ENCODE data around the gene PCDHGB2.
A peak's percentile ranks its signal among the peaks of the same experiment; 100 is the strongest.
"Not testable (repeated sequence)": the region's sequence is repeated elsewhere in the genome, so short reads cannot be mapped to it uniquely, and the experiment has no call there.

PCDHGB2 gene

GRCh38 chr5:141342773-141343172, 17.0 kb upstream of the PCDHGB2 start:
- DNase-seq (ENCODE audit: low spot score), result no peak
- TF ChIP-seq, protein P1, sequence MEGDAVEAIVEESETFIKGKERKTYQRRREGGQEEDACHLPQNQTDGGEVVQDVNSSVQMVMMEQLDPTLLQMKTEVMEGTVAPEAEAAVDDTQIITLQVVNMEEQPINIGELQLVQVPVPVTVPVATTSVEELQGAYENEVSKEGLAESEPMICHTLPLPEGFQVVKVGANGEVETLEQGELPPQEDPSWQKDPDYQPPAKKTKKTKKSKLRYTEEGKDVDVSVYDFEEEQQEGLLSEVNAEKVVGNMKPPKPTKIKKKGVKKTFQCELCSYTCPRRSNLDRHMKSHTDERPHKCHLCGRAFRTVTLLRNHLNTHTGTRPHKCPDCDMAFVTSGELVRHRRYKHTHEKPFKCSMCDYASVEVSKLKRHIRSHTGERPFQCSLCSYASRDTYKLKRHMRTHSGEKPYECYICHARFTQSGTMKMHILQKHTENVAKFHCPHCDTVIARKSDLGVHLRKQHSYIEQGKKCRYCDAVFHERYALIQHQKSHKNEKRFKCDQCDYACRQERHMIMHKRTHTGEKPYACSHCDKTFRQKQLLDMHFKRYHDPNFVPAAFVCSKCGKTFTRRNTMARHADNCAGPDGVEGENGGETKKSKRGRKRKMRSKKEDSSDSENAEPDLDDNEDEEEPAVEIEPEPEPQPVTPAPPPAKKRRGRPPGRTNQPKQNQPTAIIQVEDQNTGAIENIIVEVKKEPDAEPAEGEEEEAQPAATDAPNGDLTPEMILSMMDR (IDR thresholded peaks at IDR 0.05; ENCODE audit: borderline replicate concordance, control extremely low read depth, extremely low read depth, insufficient read depth, missing control alignments), result no peak
- in situ Hi-C loops (cut with MboI; ENCODE audit: low sequenced_read_pairs, unreplicated experiment), result no loop called here

DNA sequence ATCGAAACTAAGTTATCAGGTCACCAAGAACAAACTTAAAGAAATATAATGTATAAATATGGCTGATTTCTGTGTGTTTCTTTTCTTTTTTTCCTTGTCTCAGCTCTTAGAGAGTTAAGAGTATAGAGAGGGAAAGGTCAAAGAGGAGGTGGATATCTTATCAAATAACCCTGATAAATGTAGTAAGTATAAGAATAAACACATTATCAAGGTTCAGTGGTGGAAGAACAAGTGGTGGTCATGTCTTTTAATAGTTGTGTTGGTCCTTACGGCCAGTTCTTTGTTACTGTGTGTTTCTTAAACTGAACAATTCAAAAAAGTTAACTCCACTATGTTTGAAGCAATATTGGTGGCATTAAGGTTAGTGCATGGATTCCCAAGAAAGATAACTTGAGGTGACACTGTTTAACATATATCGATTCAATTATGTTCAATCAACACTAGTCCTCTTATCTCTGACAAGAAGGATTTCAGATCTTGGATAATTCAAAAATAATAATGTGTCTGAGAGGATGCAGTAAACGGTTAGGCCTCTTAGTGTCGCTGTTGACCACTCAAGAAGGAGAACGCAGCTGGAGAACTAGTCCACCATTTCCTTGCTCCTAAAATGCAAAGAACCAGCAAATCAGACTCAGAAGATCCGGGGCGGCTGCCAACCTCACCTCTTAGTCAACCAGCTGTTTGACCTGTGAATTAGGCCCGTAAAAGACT, 16.4 kb upstream of the PCDHGB2 start, which contains the start of gene PCDHGA3:
Gene PCDHGA3 (plus strand): TSS at position 588 of the 711 bp plus-strand sequence. CDS start 205 bp downstream, outside the sequence.
- no peak for DNase-seq (ENCODE audit: low spot score)
- TF ChIP-seq, protein P1 (IDR thresholded peaks at IDR 0.05; ENCODE audit: borderline replicate concordance, control extremely low read depth, extremely low read depth, insufficient read depth, missing control alignments), result no peak
- in situ Hi-C loops (cut with MboI; ENCODE audit: low sequenced_read_pairs, unreplicated experiment), result no loop called here

DNA sequence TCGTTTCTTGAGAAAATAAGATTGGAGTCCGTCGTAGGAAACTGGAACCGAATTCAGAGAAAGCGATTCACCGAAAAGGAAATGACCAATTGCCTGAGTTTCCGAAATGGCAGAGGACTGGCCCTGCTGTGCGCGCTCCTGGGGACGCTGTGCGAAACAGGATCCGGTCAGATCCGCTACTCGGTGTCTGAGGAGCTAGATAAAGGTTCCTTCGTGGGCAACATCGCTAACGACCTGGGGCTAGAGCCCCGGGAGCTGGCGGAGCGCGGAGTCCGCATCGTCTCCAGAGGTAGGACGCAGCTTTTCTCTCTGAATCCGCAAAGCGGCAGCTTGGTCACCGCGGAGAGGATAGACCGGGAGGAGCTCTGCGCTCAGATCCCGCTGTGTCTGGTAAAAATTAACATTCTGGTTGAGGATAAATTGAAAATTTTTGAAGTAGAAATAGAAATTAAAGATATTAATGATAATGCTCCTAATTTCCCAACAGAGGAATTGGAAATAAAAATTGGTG, 15.8 kb upstream of the PCDHGB2 start:
- in situ Hi-C loops (cut with MboI; ENCODE audit: low sequenced_read_pairs, unreplicated experiment), result no loop called here
- DNase-seq (ENCODE audit: low spot score), result no peak
- TF ChIP-seq, protein P1 (IDR thresholded peaks at IDR 0.05; ENCODE audit: borderline replicate concordance, control extremely low read depth, extremely low read depth, insufficient read depth, missing control alignments), result no peak

GRCh38 chr5:141345327-141345726, 14.5 kb upstream of the PCDHGB2 start:
- DNase-seq (ENCODE audit: low spot score), result no peak
- in situ Hi-C loops (cut with MboI; ENCODE audit: low sequenced_read_pairs, unreplicated experiment), result no loop called here
- TF ChIP-seq, protein P1 (IDR thresholded peaks at IDR 0.05; ENCODE audit: borderline replicate concordance, control extremely low read depth, extremely low read depth, insufficient read depth, missing control alignments), result no peak

DNA sequence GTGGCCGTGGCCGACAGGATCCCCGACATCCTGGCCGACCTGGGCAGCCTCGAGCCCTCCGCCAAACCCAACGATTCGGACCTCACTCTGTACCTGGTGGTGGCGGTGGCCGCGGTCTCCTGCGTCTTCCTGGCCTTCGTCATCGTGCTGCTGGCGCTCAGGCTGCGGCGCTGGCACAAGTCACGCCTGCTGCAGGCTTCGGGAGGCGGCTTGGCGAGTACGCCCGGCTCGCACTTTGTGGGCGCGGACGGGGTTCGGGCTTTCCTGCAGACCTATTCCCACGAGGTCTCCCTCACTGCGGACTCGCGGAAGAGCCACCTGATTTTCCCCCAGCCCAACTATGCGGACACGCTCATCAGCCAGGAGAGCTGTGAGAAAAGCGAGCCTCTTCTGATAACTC, 13.8 kb upstream of the PCDHGB2 start:
- DNase-seq (ENCODE audit: low spot score); in situ Hi-C loops (cut with MboI; ENCODE audit: low sequenced_read_pairs, unreplicated experiment): not testable (repeated sequence)

DNA sequence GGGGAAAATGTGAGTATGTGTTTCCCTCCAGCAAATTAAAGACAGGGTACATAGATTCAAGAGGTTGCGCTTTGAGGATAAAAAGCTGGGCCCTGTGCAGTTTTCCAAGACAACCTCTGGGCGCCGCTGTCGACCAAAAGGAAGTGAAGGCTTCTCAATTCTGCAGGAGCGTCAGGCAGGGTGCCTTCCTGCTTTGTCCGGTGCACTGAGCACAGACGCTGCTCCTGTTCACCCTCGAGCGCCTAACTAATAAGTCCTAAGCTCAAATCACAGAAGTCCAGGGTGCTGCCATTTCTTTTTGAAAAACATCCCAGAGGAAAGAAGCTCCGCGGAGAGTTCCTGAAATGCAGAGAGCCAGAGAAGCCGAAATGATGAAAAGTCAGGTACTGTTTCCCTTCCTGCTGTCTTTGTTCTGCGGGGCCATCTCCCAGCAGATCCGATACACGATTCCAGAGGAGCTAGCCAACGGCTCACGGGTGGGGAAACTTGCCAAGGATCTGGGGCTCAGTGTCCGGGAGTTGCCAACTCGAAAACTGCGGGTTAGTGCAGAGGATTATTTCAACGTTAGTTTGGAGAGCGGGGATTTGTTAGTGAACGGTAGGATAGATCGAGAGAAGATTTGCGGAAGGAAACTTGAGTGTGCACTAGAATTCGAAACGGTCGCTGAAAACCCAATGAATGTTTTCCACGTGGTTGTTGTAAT, 9.7 kb upstream of the PCDHGB2 start, which contains the start of gene PCDHGB1:
Gene PCDHGB1 (plus strand): TSS at position 183 of the 703 bp plus-strand sequence. CDS start 162 bp downstream, at position 345.
- in situ Hi-C loops (cut with MboI; ENCODE audit: low sequenced_read_pairs, unreplicated experiment), result no loop called here
- TF ChIP-seq, protein P1 (IDR thresholded peaks at IDR 0.05; ENCODE audit: borderline replicate concordance, control extremely low read depth, extremely low read depth, insufficient read depth, missing control alignments), result peak; percentile 43
- DNase-seq (ENCODE audit: low spot score), result peak; percentile 76

DNA sequence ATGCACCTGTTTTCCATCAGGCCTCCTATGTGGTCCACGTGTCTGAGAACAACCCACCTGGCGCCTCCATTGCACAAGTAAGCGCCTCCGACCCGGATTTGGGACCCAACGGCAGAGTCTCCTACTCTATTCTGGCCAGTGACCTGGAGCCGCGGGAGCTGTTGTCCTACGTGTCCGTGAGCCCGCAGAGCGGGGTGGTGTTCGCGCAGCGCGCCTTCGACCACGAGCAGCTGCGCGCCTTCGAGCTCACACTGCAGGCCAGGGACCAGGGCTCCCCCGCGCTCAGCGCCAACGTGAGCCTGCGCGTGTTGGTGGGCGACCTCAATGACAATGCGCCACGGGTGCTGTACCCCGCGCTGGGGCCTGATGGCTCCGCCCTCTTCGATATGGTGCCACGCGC, 8.2 kb upstream of the PCDHGB2 start:
- in situ Hi-C loops (cut with MboI; ENCODE audit: low sequenced_read_pairs, unreplicated experiment), result no loop called here
- no peak for DNase-seq (ENCODE audit: low spot score)
- TF ChIP-seq, protein P1 (IDR thresholded peaks at IDR 0.05; ENCODE audit: borderline replicate concordance, control extremely low read depth, extremely low read depth, insufficient read depth, missing control alignments), result no peak

Measured in GM13976 (cell line).